Fibroblast of skin of back (primary cell): ENCODE data around the gene GAL3ST2.

Experiments used
- DNase-seq: peaks from one replicate; pipeline ENCODE4 v3.0.0-alpha.2; 2013

The GAL3ST2 gene

GRCh38 chr2:241848761-241849615 is 72.4 kb downstream of the GAL3ST2 start:
- no peak for DNase-seq

- DNase-seq = no peak
Measured at GRCh38 chr2:241849616-241850543, 73.3 kb downstream of the GAL3ST2 start.

GRCh38 chr2:241850544-241851324 is 74.1 kb downstream of the GAL3ST2 start:
- DNase-seq = no peak

- no peak for DNase-seq
Measured at GRCh38 chr2:241851325-241852115, 74.9 kb downstream of the GAL3ST2 start.

- DNase-seq = no peak
Measured at GRCh38 chr2:241852116-241852980, 75.7 kb downstream of the GAL3ST2 start.

GRCh38 chr2:241852981-241853631 is 76.5 kb downstream of the GAL3ST2 start:
- no peak for DNase-seq
